Astrocyte (in vitro differentiated cells and primary cell): Measurements from ENCODE around the gene WDCP. TPM values are rescaled to one million over a fixed set of nuclear protein-coding genes. Genes with fewer than 3 reads are reported as not detected.

Source experiments
- DNase-seq: peaks from one replicate; pipeline ENCODE4 v3.0.0-alpha.2; 2010; ENCODE audit warnings: low read depth
- FAIRE-seq: peaks from 2 replicates; lab custom pipeline; 2011; peaks lifted over from hg19 to GRCh38; lab: Jason Lieb, UNC
- H2AFZ ChIP-seq: 2 replicates; pipeline ENCODE4 v1.6.0; 2012; ENCODE audit warnings: low read depth, low read length, inconsistent platforms
- H3K27ac ChIP-seq: 2 replicates; pipeline ENCODE4 v1.5.1; 2011; ENCODE audit warnings: low read depth, low read length, inconsistent platforms
- H3K27me3 ChIP-seq: 2 replicates; pipeline ENCODE4 v1.6.0; 2011; ENCODE audit warnings: low read length, inconsistent platforms; ENCODE audit not compliant: insufficient read depth
- H3K36me3 ChIP-seq: 2 replicates; pipeline ENCODE4 v1.5.1; 2011; ENCODE audit warnings: low read length, inconsistent platforms; ENCODE audit not compliant: insufficient read depth
- H3K4me1 ChIP-seq: 2 replicates; pipeline ENCODE4 v1.5.1; 2011; ENCODE audit warnings: low read length, inconsistent platforms; ENCODE audit not compliant: insufficient read depth
- H3K4me2 ChIP-seq: 2 replicates; pipeline ENCODE4 v1.6.0; 2012; ENCODE audit warnings: low read length, inconsistent platforms
- H3K4me3 ChIP-seq: 2 replicates; pipeline ENCODE4 v1.5.1; 2011; ENCODE audit warnings: low read depth, mild to moderate bottlenecking, low read length, inconsistent platforms; ENCODE audit not compliant: insufficient read depth
- H3K79me2 ChIP-seq: 2 replicates; pipeline ENCODE4 v1.6.0; 2012; ENCODE audit warnings: mild to moderate bottlenecking, low read length, inconsistent platforms; ENCODE audit not compliant: insufficient read depth
- H3K9ac ChIP-seq: 2 replicates; pipeline ENCODE4 v1.6.0; 2012; ENCODE audit warnings: mild to moderate bottlenecking, low read length, inconsistent platforms
- H3K9me3 ChIP-seq: 2 replicates; pipeline ENCODE4 v1.5.1; 2012; ENCODE audit warnings: low read depth, mild to moderate bottlenecking, low read length, inconsistent platforms; ENCODE audit not compliant: insufficient read depth
- H4K20me1 ChIP-seq: 2 replicates; pipeline ENCODE4 v1.6.0; 2012; ENCODE audit warnings: low read length, inconsistent platforms; ENCODE audit not compliant: insufficient read depth
- H3K27ac Mint-ChIP-seq: one replicate; pipeline ENCODE4 v1.8.0; 2021; ENCODE audit warnings: mild to moderate bottlenecking, mixed read lengths; ENCODE audit not compliant: unreplicated experiment
- H3K27me3 Mint-ChIP-seq: one replicate; pipeline ENCODE4 v1.8.0; 2021; ENCODE audit warnings: low read depth, mixed read lengths; ENCODE audit not compliant: unreplicated experiment
- H3K36me3 Mint-ChIP-seq: one replicate; pipeline ENCODE4 v1.8.0; 2021; ENCODE audit warnings: low read depth, mixed read lengths; ENCODE audit not compliant: unreplicated experiment
- H3K4me1 Mint-ChIP-seq: one replicate; pipeline ENCODE4 v1.8.0; 2021; ENCODE audit warnings: low read depth, mixed read lengths; ENCODE audit not compliant: unreplicated experiment
- H3K4me3 Mint-ChIP-seq: one replicate; pipeline ENCODE4 v1.8.0; 2021; ENCODE audit warnings: mild to moderate bottlenecking, moderate library complexity, mixed read lengths; ENCODE audit not compliant: unreplicated experiment
- H3K9me3 Mint-ChIP-seq: one replicate; pipeline ENCODE4 v1.8.0; 2021; ENCODE audit warnings: mild to moderate bottlenecking, mixed read lengths; ENCODE audit not compliant: unreplicated experiment
- CTCF ChIP-seq: IDR thresholded peaks from 2 replicates; pipeline ENCODE4 v1.5.1; 2011; ENCODE audit warnings: low read depth, mild to moderate bottlenecking, inconsistent platforms, low read length, moderate library complexity; ENCODE audit not compliant: insufficient read depth
- EZH2 ChIP-seq: IDR thresholded peaks from 2 replicates; pipeline ENCODE4 v1.6.1; 2012; ENCODE audit warnings: mild to moderate bottlenecking, low read length, inconsistent platforms; ENCODE audit not compliant: insufficient read depth
- total RNA-seq: library from RNA; stranded (reverse); gene quantifications from 2 replicates; pipeline ENCODE4 v1.2.1, GENCODE V29; 2021

WDCP gene
- total RNA-seq, 1 donor from 2014 or later, result 17.4 TPM

GRCh38 chr2:24022324-24022974, 24.7 kb downstream of the WDCP start:
- no peaks in the 10 kb centered on the region for H3K79me2 ChIP-seq
- Mint-ChIP-seq H3K9me3 (no peaks in the 10 kb centered on the region), H3K36me3 (peaks cover 10% of the 10 kb centered on the region), H3K27ac (no peak overlapping the region), H3K4me1 (peaks cover 4% of the 10 kb centered on the region), H3K4me3 (no peak overlapping the region), H3K27me3 (no peaks in the 10 kb centered on the region)
- H3K36me3 ChIP-seq, result peaks cover 2% of the 10 kb centered on the region
- no peak overlapping the region for H3K4me2 ChIP-seq
- TF ChIP-seq CTCF, result no peak
- no peak for TF ChIP-seq EZH2
- FAIRE-seq (no peak), DNase-seq (no peak)
- H3K9me3 ChIP-seq, result no peaks in the 10 kb centered on the region
- no peaks in the 10 kb centered on the region for H3K4me1 ChIP-seq
- H2AFZ ChIP-seq, result no peak overlapping the region
- H3K27ac ChIP-seq, result no peak overlapping the region
- H3K4me3 ChIP-seq, result no peak overlapping the region
- no peak overlapping the region for H3K9ac ChIP-seq
- no peaks in the 10 kb centered on the region for H3K27me3 ChIP-seq
- H4K20me1 ChIP-seq, result no peaks in the 10 kb centered on the region

- no peak overlapping the region for H2AFZ ChIP-seq
- H3K9me3 Mint-ChIP-seq, result no peaks in the 10 kb centered on the region
- peaks cover 2% of the 10 kb centered on the region for H3K36me3 ChIP-seq
- H3K4me1 ChIP-seq, result peaks cover 2% of the 10 kb centered on the region
- TF ChIP-seq CTCF, result no peak
- TF ChIP-seq EZH2, result no peak
- no peaks in the 10 kb centered on the region for H3K27me3 ChIP-seq
- no peak overlapping the region for H3K4me3 Mint-ChIP-seq
- H3K4me1 Mint-ChIP-seq, result peaks cover 4% of the 10 kb centered on the region
- no peak overlapping the region for H3K9ac ChIP-seq
- no peaks in the 10 kb centered on the region for H4K20me1 ChIP-seq
- no peak overlapping the region for H3K4me2 ChIP-seq
- H3K27me3 Mint-ChIP-seq, result no peaks in the 10 kb centered on the region
- H3K27ac Mint-ChIP-seq, result peak overlapping the region; percentile 24
- H3K4me3 ChIP-seq, result no peak overlapping the region
- peaks cover 10% of the 10 kb centered on the region for H3K36me3 Mint-ChIP-seq
- H3K79me2 ChIP-seq, result no peaks in the 10 kb centered on the region
- DNase-seq (no peak), FAIRE-seq (no peak)
- H3K9me3 ChIP-seq, result no peaks in the 10 kb centered on the region
- no peak overlapping the region for H3K27ac ChIP-seq
Observed at GRCh38 chr2:24021122-24021998, 25.8 kb downstream of the WDCP start.
